SK-N-SH (cell line): ENCODE measurements around the gene DNAJC13. TPM values are rescaled to one million over a fixed set of nuclear protein-coding genes. Genes with fewer than 3 reads are reported as not detected.

ENCODE experiments used
- CTCF ChIA-PET: fragments of 300-600, 350-600 bp; formaldehyde crosslinking; extraction: SDS; loops from one replicate; lab custom pipeline; 2021; lab: Yijun Ruan, JAX
- POLR2A ChIA-PET: fragments of 350-600 bp; sonication (Branson Sonifier 250); formaldehyde crosslinking; extraction: SDS; loops from one replicate; lab custom pipeline; 2020; ENCODE audit warnings: antibody characterized with exemption, inconsistent platforms; lab: Yijun Ruan, JAX
- DNase-seq: peaks from one replicate; pipeline ENCODE4 v3.0.0; 2012
- H2AFZ ChIP-seq: fragments of 200-600 bp; sonication (generic); 2 replicates; pipeline ENCODE4 v1.8.1; 2016; ENCODE audit warnings: antibody characterized with exemption, mild to moderate bottlenecking, low read depth
- H3F3A ChIP-seq: fragments of 200-600 bp; sonication (generic); replicated peaks from 2 replicates; pipeline ENCODE3; 2016; ENCODE audit warnings: antibody characterized with exemption, mild to moderate bottlenecking; ENCODE audit not compliant: insufficient read depth
- H3K27ac ChIP-seq, 2 experiments: fragments of 200-500 bp in 1 of 2; fragments of 200-600 bp in 1 of 2; sonication (Bioruptor generic) in 1 of 2; sonication (generic), shearing (Covaris generic) in 1 of 2; 2 replicates each; pipeline versions ENCODE4 v1.5.1 to v1.6.1; 2014 to 2016; ENCODE audit warnings: low read depth in 2 of 2, inconsistent platforms in 1 of 2, low read length in 1 of 2, mild to moderate bottlenecking in 1 of 2, mixed read lengths in 1 of 2
- H3K27me3 ChIP-seq: fragments of 200-600 bp; sonication (generic), shearing (Covaris generic); 2 replicates; pipeline ENCODE4 v1.6.1; 2016; ENCODE audit warnings: mixed run types; ENCODE audit not compliant: insufficient read depth
- H3K36me3 ChIP-seq, 2 experiments: fragments of 200-500 bp in 1 of 2; fragments of 200-600 bp in 1 of 2; sonication (Bioruptor generic) in 1 of 2; sonication (generic) in 1 of 2; replicated peaks in 1 of 2; 2 replicates each; pipeline versions ENCODE3 to v1.5.1; 2014 to 2016; ENCODE audit warnings: low read length in 1 of 2, mild to moderate bottlenecking in 1 of 2; ENCODE audit not compliant: insufficient read depth in 2 of 2, control insufficient read depth in 1 of 2
- H3K4me1 ChIP-seq, 2 experiments: fragments of 200-500 bp in 1 of 2; fragments of 200-600 bp in 1 of 2; sonication (Bioruptor generic) in 1 of 2; sonication (generic), shearing (Covaris generic) in 1 of 2; 2 replicates each; pipeline versions ENCODE4 v1.5.1 to v1.6.1; 2014 to 2016; ENCODE audit warnings: low read depth in 1 of 2, low read length in 1 of 2, mixed run types in 1 of 2; ENCODE audit not compliant: insufficient read depth in 2 of 2, control insufficient read depth in 1 of 2
- H3K4me2 ChIP-seq: fragments of 200-600 bp; sonication (generic), shearing (Covaris generic); 2 replicates; pipeline ENCODE4 v1.6.1; 2017; ENCODE audit warnings: mixed run types
- H3K4me3 ChIP-seq, 2 experiments: fragments of 200-500 bp in 1 of 2; fragments of 200-600 bp in 1 of 2; sonication (Bioruptor generic) in 1 of 2; sonication (generic), shearing (Covaris generic) in 1 of 2; 2 replicates each; pipeline versions ENCODE4 v1.5.1 to v1.8.1; 2014 to 2016; ENCODE audit warnings: low read depth in 2 of 2, inconsistent platforms in 1 of 2, low read length in 1 of 2, mild to moderate bottlenecking in 1 of 2, mixed read lengths in 1 of 2, moderate library complexity in 1 of 2
- H3K79me2 ChIP-seq: fragments of 200-600 bp; sonication (generic); 2 replicates; pipeline ENCODE4 v1.8.1; 2017; ENCODE audit warnings: mild to moderate bottlenecking; ENCODE audit not compliant: insufficient read depth
- H3K9ac ChIP-seq: fragments of 200-600 bp; sonication (generic); 2 replicates; pipeline ENCODE4 v1.6.1; 2017; ENCODE audit warnings: mixed run types
- H3K9me2 ChIP-seq: fragments of 200-600 bp; sonication (generic); 2 replicates; pipeline ENCODE4 v1.6.1; 2017; ENCODE audit warnings: mixed run types
- H3K9me3 ChIP-seq: fragments of 200-600 bp; sonication (generic); 2 replicates; pipeline ENCODE4 v1.6.1; 2017; ENCODE audit warnings: mixed run types, mild to moderate bottlenecking, moderate library complexity
- H4K20me1 ChIP-seq: fragments of 200-600 bp; sonication (generic); 2 replicates; pipeline ENCODE4 v1.6.1; 2017; ENCODE audit warnings: mild to moderate bottlenecking, mixed run types; ENCODE audit not compliant: insufficient read depth
- CHD2 ChIP-seq: fragments of 150-350 bp; IDR thresholded peaks from 2 replicates; pipeline ENCODE4 v1.6.1; 2018; ENCODE audit warnings: low read length; ENCODE audit not compliant: partially characterized antibody
- ELF1 ChIP-seq: IDR thresholded peaks from 2 replicates; pipeline ENCODE4 v1.4.0; 2012
- EP300 ChIP-seq, 2 experiments: IDR thresholded peaks; 2 replicates each; pipeline versions ENCODE4 v1.4.0 to v1.6.1; 2012; ENCODE audit warnings: borderline replicate concordance in 1 of 2, low read depth in 1 of 2, low read length in 1 of 2
- EZH2phosphoT487 ChIP-seq: fragments of 200-600 bp; sonication (generic); IDR thresholded peaks from 2 replicates; pipeline ENCODE4 v1.6.1; 2017; ENCODE audit warnings: low read depth, mixed run types, mild to moderate bottlenecking, antibody characterized with exemption, moderate library complexity, borderline replicate concordance
- FOXM1 ChIP-seq: IDR thresholded peaks from 2 replicates; pipeline ENCODE4 v1.4.0; 2012; ENCODE audit warnings: low read depth, mild to moderate bottlenecking
- GABPA ChIP-seq: IDR thresholded peaks from 2 replicates; pipeline ENCODE4 v1.4.0; 2012; ENCODE audit warnings: low read depth, mild to moderate bottlenecking
- GATA2 ChIP-seq: sonication (generic); formaldehyde crosslinking; IDR thresholded peaks from 2 replicates; pipeline ENCODE4 v1.5.0; 2020; ENCODE audit warnings: mild to moderate bottlenecking, missing genetic modification reagents
- JUND ChIP-seq: IDR thresholded peaks from 2 replicates; pipeline ENCODE4 v1.4.0; 2012
- NFIC ChIP-seq: IDR thresholded peaks from 2 replicates; pipeline ENCODE4 v1.4.0; 2012; ENCODE audit warnings: borderline replicate concordance
- NRF1 ChIP-seq: IDR thresholded peaks from 2 replicates; pipeline ENCODE4 v1.6.1; 2012; ENCODE audit warnings: low read depth, mild to moderate bottlenecking, low read length
- POLR2AphosphoS5 ChIP-seq: IDR thresholded peaks from 2 replicates; pipeline ENCODE4 v1.6.1; 2012; ENCODE audit warnings: low read depth, low read length
- RAD21 ChIP-seq: IDR thresholded peaks from 2 replicates; pipeline ENCODE4 v1.6.1; 2012; ENCODE audit warnings: mild to moderate bottlenecking, low read length
- REST ChIP-seq: IDR thresholded peaks from 2 replicates; pipeline ENCODE4 v1.6.1; 2012; ENCODE audit warnings: mild to moderate bottlenecking, low read depth, low read length, moderate library complexity
- RFX5 ChIP-seq: IDR thresholded peaks from 2 replicates; pipeline ENCODE4 v1.6.1; 2012; ENCODE audit warnings: mild to moderate bottlenecking, improper control_type of control experiment, low read length
- RXRA ChIP-seq: IDR thresholded peaks from 2 replicates; pipeline ENCODE4 v1.4.0; 2012; ENCODE audit warnings: low read depth, mild to moderate bottlenecking, borderline replicate concordance
- SIN3A ChIP-seq: IDR thresholded peaks from 2 replicates; pipeline ENCODE4 v1.6.1; 2012; ENCODE audit warnings: low read depth, mild to moderate bottlenecking, low read length, moderate library complexity, borderline replicate concordance
- SMC3 ChIP-seq: IDR thresholded peaks from 2 replicates; pipeline ENCODE4 v1.6.1; 2012; ENCODE audit warnings: low read depth, low read length, improper control_type of control experiment
- TCF12 ChIP-seq: IDR thresholded peaks from 2 replicates; pipeline ENCODE4 v1.4.0; 2012
- YY1 ChIP-seq: IDR thresholded peaks from 2 replicates; pipeline ENCODE4 v1.4.0; 2012; ENCODE audit warnings: low read depth, mild to moderate bottlenecking
- WGBS: methylation state at CpG from one replicate; pipeline ENCODE4 v1.1.6; 2017; ENCODE audit warnings: low lambda C conversion rate; 5-methylcytosine and 5-hydroxymethylcytosine counted together
- polyA plus RNA-seq, 3 experiments: library from polyadenylated mRNA; depleted of rRNA; stranded (reverse); fragments of >200 nt; gene quantifications; 2 replicates each; pipeline ENCODE4 v1.2.3, GENCODE V29; 2012
- TF ChIP-seq, protein P1 (sequence below): IDR thresholded peaks from 2 replicates; pipeline ENCODE4; 2012
- TF ChIP-seq, protein P2 (sequence below): fragments of 150-350 bp; IDR thresholded peaks from 2 replicates; pipeline ENCODE4 v1.6.1; 2016; ENCODE audit warnings: mild to moderate bottlenecking, low read depth, low read length

Gene DNAJC13
- polyA plus RNA-seq, 1 of the 3 experiments (the other 2 are of a cell fraction) = 10.8 TPM

- Histone ChIP-seq H3K27ac (no peak overlapping the region), H3K4me2 (no peak overlapping the region), H3K4me1 (no peaks in the 10 kb centered on the region), H3K36me3 (peaks cover 89 to 93% of the 10 kb centered on the region in 2 experiments), H3K9me3 (no peaks in the 10 kb centered on the region), H3K79me2 (peaks cover 4% of the 10 kb centered on the region; the same call in 1 of the 2 replicates), H4K20me1 (no peaks in the 10 kb centered on the region), H2AFZ (no peak overlapping the region), H3K9me2 (no peaks in the 10 kb centered on the region), H3K27me3 (no peaks in the 10 kb centered on the region), H3F3A (peaks cover 4% of the 10 kb centered on the region), H3K4me3 (no peak overlapping the region), H3K9ac (no peak overlapping the region)
- DNase-seq = no peak
- CTCF ChIA-PET = no interaction called here
- POLR2A ChIA-PET = no interaction called here
- TF ChIP-seq YY1 (no peak), EP300 (IDR thresholded peaks at IDR 0.05; ENCODE audit: borderline replicate concordance in 1 of 2, low read depth in 1 of 2, low read length in 1 of 2) (no peak), NRF1 (no peak), SMC3 (no peak), TCF12 (no peak), RFX5 (no peak), GATA2 (no peak), ELF1 (no peak), CHD2 (no peak), FOXM1 (no peak), GABPA (no peak), SIN3A (no peak), RXRA (no peak), RAD21 (no peak), NFIC (no peak), EZH2phosphoT487 (no peak)
- TF ChIP-seq, protein P1, sequence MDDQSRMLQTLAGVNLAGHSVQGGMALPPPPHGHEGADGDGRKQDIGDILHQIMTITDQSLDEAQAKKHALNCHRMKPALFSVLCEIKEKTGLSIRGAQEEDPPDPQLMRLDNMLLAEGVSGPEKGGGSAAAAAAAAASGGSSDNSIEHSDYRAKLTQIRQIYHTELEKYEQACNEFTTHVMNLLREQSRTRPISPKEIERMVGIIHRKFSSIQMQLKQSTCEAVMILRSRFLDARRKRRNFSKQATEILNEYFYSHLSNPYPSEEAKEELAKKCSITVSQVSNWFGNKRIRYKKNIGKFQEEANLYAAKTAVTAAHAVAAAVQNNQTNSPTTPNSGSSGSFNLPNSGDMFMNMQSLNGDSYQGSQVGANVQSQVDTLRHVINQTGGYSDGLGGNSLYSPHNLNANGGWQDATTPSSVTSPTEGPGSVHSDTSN = no peak
- 92% methylated on average over 3 of the region's 3 CpGs for WGBS
Observed at GRCh38 chr3:132456571-132456970, 39.3 kb downstream of the DNAJC13 start.

DNA sequence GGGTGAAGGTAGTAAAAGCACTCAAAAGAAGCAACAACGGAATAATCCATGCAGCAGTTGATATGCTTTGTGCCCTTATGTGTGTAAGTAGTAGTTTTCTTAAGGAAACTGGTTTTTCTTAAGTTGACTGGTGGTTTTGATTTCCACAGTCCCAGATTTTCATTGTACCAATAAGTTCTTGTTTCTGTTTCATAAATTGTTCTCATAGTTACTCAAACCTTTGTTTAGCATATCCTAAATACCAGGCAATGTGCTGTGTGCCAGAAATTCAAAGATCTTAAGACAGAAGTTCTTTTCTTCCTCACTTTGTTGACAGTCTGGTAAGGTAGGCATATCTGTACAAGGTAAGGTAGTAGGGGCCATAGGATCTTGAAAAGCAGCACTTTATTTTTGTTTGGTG, 40.0 kb downstream of the DNAJC13 start:
- H3K9me2 ChIP-seq = no peaks in the 10 kb centered on the region
- no peaks in the 10 kb centered on the region for H3K4me1 ChIP-seq
- H3K79me2 ChIP-seq = no peaks in the 10 kb centered on the region; the same call in 1 of the 2 replicates
- TF ChIP-seq POLR2AphosphoS5 (no peak), REST (no peak), GATA2 (no peak), JUND (no peak)
- TF ChIP-seq, protein P2, sequence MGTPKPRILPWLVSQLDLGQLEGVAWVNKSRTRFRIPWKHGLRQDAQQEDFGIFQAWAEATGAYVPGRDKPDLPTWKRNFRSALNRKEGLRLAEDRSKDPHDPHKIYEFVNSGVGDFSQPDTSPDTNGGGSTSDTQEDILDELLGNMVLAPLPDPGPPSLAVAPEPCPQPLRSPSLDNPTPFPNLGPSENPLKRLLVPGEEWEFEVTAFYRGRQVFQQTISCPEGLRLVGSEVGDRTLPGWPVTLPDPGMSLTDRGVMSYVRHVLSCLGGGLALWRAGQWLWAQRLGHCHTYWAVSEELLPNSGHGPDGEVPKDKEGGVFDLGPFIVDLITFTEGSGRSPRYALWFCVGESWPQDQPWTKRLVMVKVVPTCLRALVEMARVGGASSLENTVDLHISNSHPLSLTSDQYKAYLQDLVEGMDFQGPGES = no peak
- no peak overlapping the region for H3K9ac ChIP-seq
- H3K27me3 ChIP-seq = no peaks in the 10 kb centered on the region
- H3F3A ChIP-seq = peaks cover 4% of the 10 kb centered on the region
- POLR2A ChIA-PET = no interaction called here
- no peak overlapping the region for H3K4me2 ChIP-seq
- no peaks in the 10 kb centered on the region for H3K9me3 ChIP-seq
- H3K4me3 ChIP-seq = no peak overlapping the region
- no peak overlapping the region for H3K27ac ChIP-seq
- no peaks in the 10 kb centered on the region for H4K20me1 ChIP-seq
- CTCF ChIA-PET = no interaction called here
- H2AFZ ChIP-seq = no peak overlapping the region
- peaks cover 88 to 89% of the 10 kb centered on the region in 2 experiments for H3K36me3 ChIP-seq
- 96% methylated on average over 1 of the region's 1 CpG for WGBS
- DNase-seq = no peak
